HCT116 (cell line): ENCODE measurements around the gene HSPG2. TPM values are rescaled to one million over a fixed set of nuclear protein-coding genes. Genes with fewer than 3 reads are reported as not detected.
"Not testable (repeated sequence)": the region's sequence is repeated elsewhere in the genome, so short reads cannot be mapped to it uniquely, and the experiment has no call there.

Experiments used
- ATAC-seq: fragments of 200-7000 bp; cut with Tn5 transposase; 2 replicates; pipeline ENCODE4 v1.9.1; 2020; ENCODE audit warnings: mild to moderate bottlenecking, moderate library complexity
- BruUV-seq: library from RNA; stranded (reverse); fragments of 400-500 nt; replicated peaks from 2 replicates; lab custom pipeline; 2021; lab: Mats Ljungman, UMichigan
- CTCF ChIA-PET: fragments of 300-600 bp; sonication (Branson Sonifier 250); formaldehyde crosslinking; loops from one replicate; lab custom pipeline; 2021; ENCODE audit warnings: antibody characterized with exemption; lab: Charles Lee
- POLR2A ChIA-PET: fragments of 300-600, 350-600 bp; sonication (Branson Sonifier 250); formaldehyde crosslinking; loops from one replicate; lab custom pipeline; 2021; ENCODE audit warnings: antibody characterized with exemption; lab: Charles Lee
- RAD21 ChIA-PET, 2 experiments: fragments of 300-600 bp; sonication (Branson Sonifier 250); formaldehyde crosslinking; loops; one replicate each; lab custom pipeline; 2023; ENCODE audit warnings: low total read pairs in 2 of 2; ENCODE audit not compliant: uncharacterized antibody in 2 of 2, unreplicated experiment in 2 of 2, low non-redundant PET in 1 of 2; lab: Charles Lee
- DNase-seq: peaks from one replicate; pipeline ENCODE4 v3.0.0-alpha.2; 2010; ENCODE audit warnings: low read depth, low spot score
- H2AFZ ChIP-seq: fragments of 200-600 bp; shearing (Covaris generic), sonication (generic); 2 replicates; pipeline ENCODE4 v1.6.1; 2017; ENCODE audit warnings: low read depth, mixed run types, mixed read lengths, antibody characterized with exemption, low read length; ENCODE audit not compliant: poor library complexity, severe bottlenecking
- H3K27ac ChIP-seq: 2 replicates; pipeline ENCODE4 v1.5.1; 2012; ENCODE audit warnings: low read depth, low read length
- H3K27me3 ChIP-seq: fragments of 200-600 bp; sonication (generic); 2 replicates; pipeline ENCODE4 v1.6.1; 2016; ENCODE audit warnings: mixed run types, low read length, mixed read lengths; ENCODE audit not compliant: insufficient read depth
- H3K36me3 ChIP-seq, 2 experiments: fragments of 200-500 bp in 1 of 2; fragments of 200-600 bp in 1 of 2; sonication (Bioruptor generic) in 1 of 2; sonication (generic) in 1 of 2; 2 replicates each; pipeline versions ENCODE4 v1.5.1 to v1.6.1; 2014 to 2016; ENCODE audit warnings: low read length in 2 of 2, inconsistent platforms in 1 of 2, mixed read lengths in 1 of 2, mixed run types in 1 of 2; ENCODE audit not compliant: insufficient read depth in 2 of 2, control insufficient read depth in 1 of 2
- H3K4me1 ChIP-seq, 2 experiments: fragments of 200-600 bp in 1 of 2; sonication (generic) in 1 of 2; 2 replicates each; pipeline versions ENCODE4 v1.5.1 to v1.6.1; 2012 to 2017; ENCODE audit warnings: low read length in 2 of 2, inconsistent platforms in 1 of 2, mild to moderate bottlenecking in 1 of 2, mixed read lengths in 1 of 2, mixed run types in 1 of 2, moderate library complexity in 1 of 2; ENCODE audit not compliant: insufficient read depth in 2 of 2, control insufficient read depth in 1 of 2
- H3K4me2 ChIP-seq: fragments of 200-600 bp; sonication (generic); 2 replicates; pipeline ENCODE4 v1.6.1; 2017; ENCODE audit warnings: mixed run types, low read length, mixed read lengths
- H3K4me3 ChIP-seq, 2 experiments: fragments of 200-600 bp in 1 of 2; sonication (generic) in 1 of 2; replicated peaks in 1 of 2; 2 replicates each; pipeline ENCODE4 v1.5.1; 2011 to 2016; ENCODE audit warnings: low read length in 2 of 2, control low read depth in 1 of 2, low read depth in 1 of 2, mild to moderate bottlenecking in 1 of 2, mixed read lengths in 1 of 2, mixed run types in 1 of 2
- H3K79me2 ChIP-seq: fragments of 200-600 bp; sonication (generic); 2 replicates; pipeline ENCODE4 v1.6.1; 2017; ENCODE audit warnings: mild to moderate bottlenecking, mixed run types, low read length, moderate library complexity, mixed read lengths; ENCODE audit not compliant: insufficient read depth
- H3K9ac ChIP-seq: fragments of 200-600 bp; sonication (generic); 2 replicates; pipeline ENCODE4 v1.6.1; 2016; ENCODE audit warnings: low read length, mixed read lengths
- H3K9me2 ChIP-seq: fragments of 200-600 bp; sonication (generic), shearing (Covaris generic); 2 replicates; pipeline ENCODE4 v1.6.1; 2017; ENCODE audit warnings: mixed run types, mild to moderate bottlenecking, moderate library complexity; ENCODE audit not compliant: insufficient read depth
- H3K9me3 ChIP-seq, 2 experiments: fragments of 200-500 bp in 1 of 2; fragments of 200-600 bp in 1 of 2; sonication (Bioruptor generic) in 1 of 2; sonication (generic) in 1 of 2; 2 replicates each; pipeline ENCODE4 v1.6.1; 2014 to 2017; ENCODE audit warnings: low read length in 2 of 2, mixed read lengths in 2 of 2, inconsistent platforms in 1 of 2, low read depth in 1 of 2, mild to moderate bottlenecking in 1 of 2, mixed run types in 1 of 2, moderate library complexity in 1 of 2; ENCODE audit not compliant: control insufficient read depth in 1 of 2, insufficient read depth in 1 of 2
- H4K20me1 ChIP-seq: fragments of 200-600 bp; sonication (generic), shearing (Covaris generic); 2 replicates; pipeline ENCODE4 v1.6.1; 2017; ENCODE audit warnings: mixed run types, mild to moderate bottlenecking, moderate library complexity; ENCODE audit not compliant: insufficient read depth
- ATF3 ChIP-seq: IDR thresholded peaks from 2 replicates; pipeline ENCODE4 v1.6.1; 2012
- CBX3 ChIP-seq: IDR thresholded peaks from 2 replicates; pipeline ENCODE4 v1.6.1; 2012; ENCODE audit warnings: low read depth
- CEBPB ChIP-seq: IDR thresholded peaks from 2 replicates; pipeline ENCODE4 v1.6.1; 2012; ENCODE audit warnings: low read depth
- ELF1 ChIP-seq: IDR thresholded peaks from 2 replicates; pipeline ENCODE4 v1.6.1; 2012; ENCODE audit warnings: low read depth, borderline replicate concordance
- EZH2phosphoT487 ChIP-seq: fragments of 200-600 bp; IDR thresholded peaks from 2 replicates; pipeline ENCODE4 v1.6.1; 2018; ENCODE audit warnings: antibody characterized with exemption, borderline replicate concordance
- JUND ChIP-seq: IDR thresholded peaks from 2 replicates; pipeline ENCODE4 v1.6.1; 2012
- POLR2AphosphoS5 ChIP-seq: IDR thresholded peaks from 2 replicates; pipeline ENCODE4 v1.6.1; 2011; ENCODE audit warnings: mild to moderate bottlenecking, low read depth, low read length, moderate library complexity
- RAD21 ChIP-seq: IDR thresholded peaks from 2 replicates; pipeline ENCODE4 v1.6.1; 2012; ENCODE audit warnings: low read depth, mild to moderate bottlenecking
- REST ChIP-seq: IDR thresholded peaks from 2 replicates; pipeline ENCODE4 v1.6.1; 2012; ENCODE audit warnings: low read depth
- SIN3A ChIP-seq: IDR thresholded peaks from 2 replicates; pipeline ENCODE4 v1.6.1; 2012; ENCODE audit warnings: low read depth
- SP1 ChIP-seq: IDR thresholded peaks from 2 replicates; pipeline ENCODE4 v1.6.1; 2012; ENCODE audit warnings: low read depth
- SRF ChIP-seq: IDR thresholded peaks from 2 replicates; pipeline ENCODE4 v1.6.1; 2012; ENCODE audit warnings: low read depth
- TCF7L2 ChIP-seq: IDR thresholded peaks from 2 replicates; pipeline ENCODE4 v1.7.0; 2011; ENCODE audit warnings: borderline replicate concordance, inconsistent platforms; ENCODE audit not compliant: insufficient read depth, insufficient read length; ENCODE audit errors: extremely low read depth
- YY1 ChIP-seq: IDR thresholded peaks from 2 replicates; pipeline ENCODE4 v1.6.1; 2011; ENCODE audit warnings: low read length, low read depth, moderate library complexity, mild to moderate bottlenecking; ENCODE audit not compliant: insufficient replicate concordance; ENCODE audit errors: extremely low read depth
- ZBTB33 ChIP-seq: IDR thresholded peaks from 2 replicates; pipeline ENCODE4 v1.6.1; 2011; ENCODE audit warnings: mild to moderate bottlenecking, low read length, moderate library complexity; ENCODE audit not compliant: insufficient replicate concordance; ENCODE audit errors: extremely low read depth
- ZFX ChIP-seq: fragments of 450-650 bp; IDR thresholded peaks from 2 replicates; pipeline ENCODE4 v1.6.1; 2017
- ZNF274 ChIP-seq: fragments of 200-500 bp; sonication (Bioruptor generic); IDR thresholded peaks from 2 replicates; pipeline ENCODE4 v1.6.1; 2014; ENCODE audit warnings: mild to moderate bottlenecking, low read depth, low read length, inconsistent platforms
- intact Hi-C: fragments of 100-400 bp; cut with micrococcal nuclease; formaldehyde crosslinking; loops from 2 replicates; pipeline ENCODE4 v1.10.0; 2022
- total RNA-seq: library from RNA; stranded (reverse); gene quantifications from one replicate; pipeline ENCODE4 v1.2.1, GENCODE V29; 2021; ENCODE audit not compliant: unreplicated experiment

Gene HSPG2
- total RNA-seq, 1 experiment from 2014 or later: 55.7 TPM

- no TSS peak for BruUV-seq
- CTCF ChIA-PET: no interaction called here
- Histone ChIP-seq H3K36me3 (no peaks in the 10 kb centered on the region), H3K79me2 (peaks cover 90% of the 10 kb centered on the region), H3K4me3 (no peak overlapping the region), H4K20me1 (0 out of 2 replicates have a peak, but pooled peaks cover 2% of the 10 kb centered on the region), H2AFZ (no peak overlapping the region), H3K9ac (no peak overlapping the region), H3K27ac (no peak overlapping the region), H3K4me1 (peaks cover 7 to 19% of the 10 kb centered on the region in 2 experiments; a peak in 3 of 4 replicates), H3K27me3 (no peaks in the 10 kb centered on the region), H3K9me2 (no peaks in the 10 kb centered on the region), H3K9me3 (no peaks in the 10 kb centered on the region)
- POLR2A ChIA-PET: no interaction called here
- RAD21 ChIA-PET: no interaction called here
- no peak for ATAC-seq
- DNase-seq: no peak
- intact Hi-C loops: no loop called here
- TF ChIP-seq RAD21 (no peak), ZBTB33 (no peak), EZH2phosphoT487 (no peak), ZFX (no peak), POLR2AphosphoS5 (no peak), TCF7L2 (no peak), SP1 (no peak), REST (no peak), CEBPB (no peak), ELF1 (no peak), ATF3 (no peak), CBX3 (no peak), ZNF274 (no peak), SIN3A (no peak), SRF (no peak), YY1 (no peak), JUND (no peak)
- TF ChIP-seq, all 23 proteins: peak for 0
- H3K4me2 ChIP-seq: no peak overlapping the region
Measured at GRCh38 chr1:21778405-21778727, 158.7 kb downstream of the HSPG2 start.

GRCh38 chr1:21776925-21777324 lies 160.2 kb downstream of the HSPG2 start:
- H3K4me3 ChIP-seq, CTCF ChIA-PET: not testable (repeated sequence)

More at GRCh38 chr1:21776925-21777324, 160.2 kb downstream of the HSPG2 start:
- Histone ChIP-seq H3K4me1 (peaks cover 7 to 16% of the 10 kb centered on the region in 2 experiments; a peak in 3 of 4 replicates), H3K79me2 (peaks cover 95% of the 10 kb centered on the region)
- H3K4me2 ChIP-seq, H3K9ac ChIP-seq, ATAC-seq, POLR2A ChIA-PET, DNase-seq, H2AFZ ChIP-seq, H3K27ac ChIP-seq, intact Hi-C loops, BruUV-seq, H3K27me3 ChIP-seq, H3K36me3 ChIP-seq, H3K9me2 ChIP-seq, H4K20me1 ChIP-seq, H3K9me3 ChIP-seq, RAD21 ChIA-PET: not testable (repeated sequence)
